ENCODE results near the gene NMBR. TPM values are rescaled to one million over a fixed set of nuclear protein-coding genes. Genes with fewer than 3 reads are reported as not detected.

Gene NMBR
- total RNA-seq, 1 experiment from 2014 or later, result 0.35 TPM

DNA sequence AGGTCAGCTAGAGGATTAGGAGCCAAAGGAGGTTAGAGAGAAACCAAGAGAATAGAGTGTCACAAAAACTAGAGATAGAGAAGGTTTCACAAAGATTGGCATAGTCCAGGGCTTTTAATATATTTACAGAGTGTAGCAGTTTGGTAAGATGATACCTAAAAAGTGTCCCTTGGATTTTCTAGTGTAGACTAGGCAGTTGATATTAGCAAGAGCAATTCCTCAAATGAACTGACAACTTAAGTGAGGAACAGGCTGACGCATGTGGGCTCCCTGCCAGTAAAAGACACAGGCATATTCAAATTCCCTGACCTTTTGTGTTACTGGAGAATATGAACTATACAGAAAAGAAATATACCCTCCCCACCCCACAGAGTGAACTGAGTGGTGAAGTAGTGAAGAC is 40.3 kb upstream of the NMBR start:
- Histone ChIP-seq H3K9me2 (ENCODE audit: insufficient read depth) (0 out of 2 replicates have a peak, but pooled peaks cover 5% of the 10 kb centered on the region), H3F3A (ENCODE audit: insufficient read depth, low read depth) (no peaks in the 10 kb centered on the region), H3K27ac (no peak overlapping the region), H3K4me3 (no peak overlapping the region), H3K4me1 (replicated peaks; ENCODE audit: insufficient read depth) (no peaks in the 10 kb centered on the region), H3K79me2 (ENCODE audit: low read depth) (no peaks in the 10 kb centered on the region), H3K27me3 (ENCODE audit: insufficient read depth, low read depth) (no peaks in the 10 kb centered on the region), H2AFZ (no peak overlapping the region), H3K4me2 (no peak overlapping the region), H4K20me1 (ENCODE audit: insufficient read depth) (peaks cover 5% of the 10 kb centered on the region; the same call in 1 of the 2 replicates), H3K36me3 (ENCODE audit: low read depth) (peaks cover 7% of the 10 kb centered on the region; the same call in 1 of the 2 replicates), H3K9me3 (ENCODE audit: insufficient read depth, low read depth) (no peaks in the 10 kb centered on the region)
- DNase-seq, result no peak
- intact Hi-C loops (cut with micrococcal nuclease; ENCODE audit: unreplicated experiment), result no loop called here
- TF ChIP-seq EZH2 (IDR thresholded peaks at IDR 0.05; ENCODE audit: low read depth), result no peak
- TF ChIP-seq, protein P1, sequence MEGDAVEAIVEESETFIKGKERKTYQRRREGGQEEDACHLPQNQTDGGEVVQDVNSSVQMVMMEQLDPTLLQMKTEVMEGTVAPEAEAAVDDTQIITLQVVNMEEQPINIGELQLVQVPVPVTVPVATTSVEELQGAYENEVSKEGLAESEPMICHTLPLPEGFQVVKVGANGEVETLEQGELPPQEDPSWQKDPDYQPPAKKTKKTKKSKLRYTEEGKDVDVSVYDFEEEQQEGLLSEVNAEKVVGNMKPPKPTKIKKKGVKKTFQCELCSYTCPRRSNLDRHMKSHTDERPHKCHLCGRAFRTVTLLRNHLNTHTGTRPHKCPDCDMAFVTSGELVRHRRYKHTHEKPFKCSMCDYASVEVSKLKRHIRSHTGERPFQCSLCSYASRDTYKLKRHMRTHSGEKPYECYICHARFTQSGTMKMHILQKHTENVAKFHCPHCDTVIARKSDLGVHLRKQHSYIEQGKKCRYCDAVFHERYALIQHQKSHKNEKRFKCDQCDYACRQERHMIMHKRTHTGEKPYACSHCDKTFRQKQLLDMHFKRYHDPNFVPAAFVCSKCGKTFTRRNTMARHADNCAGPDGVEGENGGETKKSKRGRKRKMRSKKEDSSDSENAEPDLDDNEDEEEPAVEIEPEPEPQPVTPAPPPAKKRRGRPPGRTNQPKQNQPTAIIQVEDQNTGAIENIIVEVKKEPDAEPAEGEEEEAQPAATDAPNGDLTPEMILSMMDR (conservative IDR thresholded peaks at IDR 0.05), result no peak
- CTCF ChIA-PET, result interaction anchor here (0.5 to 0.7 kb wide), 2 partner anchors 10 to 21 kb away, joined by 4 read pairs; no protein-coding TSS in a partner anchor
- POLR2A ChIA-PET (ENCODE audit: unreplicated experiment), result no interaction called here
- no TSS peak for BruUV-seq (replicated peaks)

DNA sequence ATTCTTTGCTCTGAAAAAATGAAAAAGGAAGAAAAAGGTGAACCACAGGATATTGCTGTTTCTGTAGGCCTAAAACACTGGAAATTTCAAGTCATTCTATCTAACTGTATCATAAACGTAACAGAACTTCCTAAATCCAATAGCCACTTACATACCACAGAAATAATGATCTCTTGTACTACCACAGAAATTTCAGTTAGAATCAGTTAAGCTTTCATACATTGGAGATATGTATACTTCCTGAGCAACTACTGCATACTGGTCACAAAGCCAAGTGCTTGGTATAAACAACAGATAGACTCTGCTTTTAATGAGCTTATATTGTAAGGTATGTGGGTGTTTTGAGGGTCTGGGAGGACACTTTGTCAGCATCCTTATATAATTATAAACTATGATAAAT is 38.7 kb upstream of the NMBR start:
- DNase-seq, result no peak
- BruUV-seq (replicated peaks), result no TSS peak
- Histone ChIP-seq H3K4me1 (replicated peaks; ENCODE audit: insufficient read depth) (no peaks in the 10 kb centered on the region), H3K4me2 (no peak overlapping the region), H3K4me3 (no peak overlapping the region), H3K27me3 (ENCODE audit: insufficient read depth, low read depth) (no peaks in the 10 kb centered on the region), H3K9me3 (ENCODE audit: insufficient read depth, low read depth) (no peaks in the 10 kb centered on the region), H3K27ac (no peak overlapping the region), H2AFZ (no peak overlapping the region), H3F3A (ENCODE audit: insufficient read depth, low read depth) (no peaks in the 10 kb centered on the region), H3K79me2 (ENCODE audit: low read depth) (no peaks in the 10 kb centered on the region), H3K9me2 (ENCODE audit: insufficient read depth) (0 out of 2 replicates have a peak, but pooled peaks cover 5% of the 10 kb centered on the region), H3K36me3 (ENCODE audit: low read depth) (peaks cover 1% of the 10 kb centered on the region), H4K20me1 (ENCODE audit: insufficient read depth) (peaks cover 5% of the 10 kb centered on the region; the same call in 1 of the 2 replicates)
- intact Hi-C loops (cut with micrococcal nuclease; ENCODE audit: unreplicated experiment), result no loop called here
- TF ChIP-seq, protein P1 (conservative IDR thresholded peaks at IDR 0.05), result no peak
- TF ChIP-seq EZH2 (IDR thresholded peaks at IDR 0.05; ENCODE audit: low read depth), result no peak
- ChIA-PET POLR2A (ENCODE audit: unreplicated experiment) (no interaction called here), CTCF (no interaction called here)

DNA sequence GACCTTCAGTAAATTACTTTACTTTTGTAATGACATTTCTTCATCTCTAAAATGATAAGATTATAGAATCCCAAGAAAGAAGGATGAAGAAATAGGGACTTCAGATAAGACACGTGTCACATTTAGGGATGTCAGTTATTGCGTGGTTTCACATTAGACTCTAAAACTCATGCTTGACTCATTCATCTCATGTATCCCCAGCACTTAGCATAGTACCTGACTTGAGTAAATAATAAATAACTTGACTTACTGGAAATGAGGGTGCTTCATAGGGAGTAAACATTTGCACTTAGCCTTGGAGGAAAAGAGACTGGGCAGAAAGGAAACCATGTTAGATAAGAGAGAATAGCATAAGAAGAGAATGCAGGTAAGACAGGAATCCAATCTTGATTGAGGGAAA is 37.4 kb upstream of the NMBR start:
- Histone ChIP-seq H3K79me2 (ENCODE audit: low read depth) (no peaks in the 10 kb centered on the region), H3K27me3 (ENCODE audit: insufficient read depth, low read depth) (no peaks in the 10 kb centered on the region), H3F3A (ENCODE audit: insufficient read depth, low read depth) (no peaks in the 10 kb centered on the region), H3K4me1 (replicated peaks; ENCODE audit: insufficient read depth) (no peaks in the 10 kb centered on the region), H2AFZ (no peak overlapping the region), H3K27ac (no peak overlapping the region), H3K4me3 (no peak overlapping the region), H3K4me2 (no peak overlapping the region), H3K9me3 (ENCODE audit: insufficient read depth, low read depth) (no peaks in the 10 kb centered on the region), H3K9me2 (ENCODE audit: insufficient read depth) (0 out of 2 replicates have a peak, but pooled peaks cover 5% of the 10 kb centered on the region), H3K36me3 (ENCODE audit: low read depth) (peaks cover 3% of the 10 kb centered on the region), H4K20me1 (ENCODE audit: insufficient read depth) (peaks cover 2% of the 10 kb centered on the region; the same call in 1 of the 2 replicates)
- BruUV-seq (replicated peaks), result no TSS peak
- intact Hi-C loops (cut with micrococcal nuclease; ENCODE audit: unreplicated experiment), result no loop called here
- no peak for TF ChIP-seq EZH2 (IDR thresholded peaks at IDR 0.05; ENCODE audit: low read depth)
- TF ChIP-seq, protein P1 (conservative IDR thresholded peaks at IDR 0.05), result no peak
- ChIA-PET POLR2A (ENCODE audit: unreplicated experiment) (no interaction called here), CTCF (no interaction called here)
- DNase-seq, result no peak
